Prostate gland (tissue), 2 donors: Measurements from ENCODE around the gene PDZRN3.

Source experiments
- CTCF ChIP-seq, 4 experiments: fragments of 200-600 bp in 2 of 4; fragments of 450-650 bp in 2 of 4; sonication (generic) in 2 of 4; IDR thresholded peaks; 1 replicate in 3 of 4; 2 replicates in 1 of 4; pipeline ENCODE4 v1.5.1; 2016 to 2019; ENCODE audit warnings: antibody characterized with exemption in 4 of 4, mild to moderate bottlenecking in 2 of 4, moderate library complexity in 2 of 4
- POLR2A ChIP-seq: fragments of 450-650 bp; IDR thresholded peaks from one replicate; pipeline ENCODE4 v1.6.1; 2016; ENCODE audit warnings: antibody characterized with exemption, mild to moderate bottlenecking
- POLR2AphosphoS5 ChIP-seq: sonication (generic); formaldehyde crosslinking; IDR thresholded peaks from one replicate; pipeline ENCODE4 v1.6.1; 2017; ENCODE audit warnings: antibody characterized with exemption

GRCh38 chr3:73419179-73419803 lies 205.4 kb downstream of the PDZRN3 start:
- TF ChIP-seq POLR2A, result no peak
- TF ChIP-seq CTCF (IDR thresholded peaks at IDR 0.05), result peak in 1 of 4 experiments; percentile 2
- no peak for TF ChIP-seq POLR2AphosphoS5
